ENCODE measurements around the gene MC2R. TPM values are rescaled to one million over a fixed set of nuclear protein-coding genes. Genes with fewer than 3 reads are reported as not detected.
"Not testable (repeated sequence)": the region's sequence is repeated elsewhere in the genome, so short reads cannot be mapped to it uniquely, and the experiment has no call there.

Gene MC2R
- total RNA-seq, 1 donor, result under 0.01 TPM

GRCh38 chr18:13878857-13879256, 36.5 kb downstream of the MC2R start:
- Histone ChIP-seq H3K9me3 (ENCODE audit: low read depth, low read length) (no peaks in the 10 kb centered on the region), H3K27me3 (ENCODE audit: insufficient read depth, low read length) (no peaks in the 10 kb centered on the region), H3K4me1 (ENCODE audit: insufficient read depth, low read length) (no peaks in the 10 kb centered on the region)

GRCh38 chr18:13877157-13877556, 38.2 kb downstream of the MC2R start:
- H3K4me3 ChIP-seq (ENCODE audit: low read length), result no peak overlapping the region
- peaks cover 2% of the 10 kb centered on the region for H3K27me3 ChIP-seq (ENCODE audit: insufficient read depth, low read length)
- H3K9me3 ChIP-seq (ENCODE audit: low read depth, low read length), result no peaks in the 10 kb centered on the region
- no peaks in the 10 kb centered on the region for H3K4me1 ChIP-seq (ENCODE audit: insufficient read depth, low read length)

More at GRCh38 chr18:13878857-13879256, 36.5 kb downstream of the MC2R start:
- H3K4me3 ChIP-seq (ENCODE audit: low read length), result no peak overlapping the region

GRCh38 chr18:13874558-13874957, 40.8 kb downstream of the MC2R start:
- Histone ChIP-seq H3K9me3 (ENCODE audit: low read depth, low read length) (no peaks in the 10 kb centered on the region), H3K4me3 (ENCODE audit: low read length) (no peak overlapping the region), H3K4me1 (ENCODE audit: insufficient read depth, low read length) (no peaks in the 10 kb centered on the region), H3K27me3 (ENCODE audit: insufficient read depth, low read length) (peaks cover 8% of the 10 kb centered on the region)

- no peaks in the 10 kb centered on the region for H3K4me1 ChIP-seq (ENCODE audit: insufficient read depth, low read length)
- no peak overlapping the region for H3K4me3 ChIP-seq (ENCODE audit: low read length)
- H3K27me3 ChIP-seq (ENCODE audit: insufficient read depth, low read length), result peaks cover 18% of the 10 kb centered on the region
- no peaks in the 10 kb centered on the region for H3K9me3 ChIP-seq (ENCODE audit: low read depth, low read length)
These were observed 42.4 kb downstream of the MC2R start for GRCh38 chr18:13872932-13873331.

- Histone ChIP-seq H3K4me3 (ENCODE audit: low read length) (no peak overlapping the region), H3K9me3 (ENCODE audit: low read depth, low read length) (no peaks in the 10 kb centered on the region), H3K4me1 (ENCODE audit: insufficient read depth, low read length) (no peaks in the 10 kb centered on the region), H3K27me3 (ENCODE audit: insufficient read depth, low read length) (peaks cover 22% of the 10 kb centered on the region)
These were observed 43.0 kb downstream of the MC2R start for GRCh38 chr18:13872373-13872772.

- no peaks in the 10 kb centered on the region for H3K9me3 ChIP-seq (ENCODE audit: low read depth, low read length)
- no peaks in the 10 kb centered on the region for H3K4me1 ChIP-seq (ENCODE audit: insufficient read depth, low read length)
- no peak overlapping the region for H3K4me3 ChIP-seq (ENCODE audit: low read length)
- peaks cover 22% of the 10 kb centered on the region for H3K27me3 ChIP-seq (ENCODE audit: insufficient read depth, low read length)
These were observed 43.6 kb downstream of the MC2R start for GRCh38 chr18:13871701-13872100.

GRCh38 chr18:13868501-13869271, 46.6 kb downstream of the MC2R start:
- no peaks in the 10 kb centered on the region for H3K9me3 ChIP-seq (ENCODE audit: low read depth, low read length)
- H3K4me1 ChIP-seq (ENCODE audit: insufficient read depth, low read length), result no peaks in the 10 kb centered on the region
- H3K4me3 ChIP-seq (ENCODE audit: low read length), result no peak overlapping the region

GRCh38 chr18:13862898-13863297, 52.4 kb downstream of the MC2R start:
- not testable (repeated sequence) for H3K27me3 ChIP-seq (ENCODE audit: insufficient read depth, low read length); H3K9me3 ChIP-seq (ENCODE audit: low read depth, low read length); H3K4me1 ChIP-seq (ENCODE audit: insufficient read depth, low read length); H3K4me3 ChIP-seq (ENCODE audit: low read length)

More at GRCh38 chr18:13868501-13869271, 46.6 kb downstream of the MC2R start:
- H3K27me3 ChIP-seq (ENCODE audit: insufficient read depth, low read length), result peaks cover 22% of the 10 kb centered on the region

- H3K4me3 ChIP-seq (ENCODE audit: low read length), result no peak overlapping the region
- H3K9me3 ChIP-seq (ENCODE audit: low read depth, low read length), result peaks cover 5% of the 10 kb centered on the region
- H3K4me1 ChIP-seq (ENCODE audit: insufficient read depth, low read length), result no peaks in the 10 kb centered on the region
- no peaks in the 10 kb centered on the region for H3K27me3 ChIP-seq (ENCODE audit: insufficient read depth, low read length)
These were observed 65.5 kb downstream of the MC2R start for GRCh38 chr18:13849791-13850190.

- Histone ChIP-seq H3K4me1 (ENCODE audit: insufficient read depth, low read length) (no peaks in the 10 kb centered on the region), H3K4me3 (ENCODE audit: low read length) (no peak overlapping the region), H3K27me3 (ENCODE audit: insufficient read depth, low read length) (peaks cover 2% of the 10 kb centered on the region), H3K9me3 (ENCODE audit: low read depth, low read length) (no peaks in the 10 kb centered on the region)
These were observed 78.8 kb downstream of the MC2R start for GRCh38 chr18:13836559-13836958.

- Histone ChIP-seq H3K27me3 (ENCODE audit: insufficient read depth, low read length) (peaks cover 2% of the 10 kb centered on the region), H3K4me1 (ENCODE audit: insufficient read depth, low read length) (no peaks in the 10 kb centered on the region), H3K9me3 (ENCODE audit: low read depth, low read length) (no peaks in the 10 kb centered on the region), H3K4me3 (ENCODE audit: low read length) (no peak overlapping the region)
These were observed 80.1 kb downstream of the MC2R start for GRCh38 chr18:13835202-13835601.

GRCh38 chr18:13834496-13835015, 80.8 kb downstream of the MC2R start:
- Histone ChIP-seq H3K4me3 (ENCODE audit: low read length) (no peak overlapping the region), H3K4me1 (ENCODE audit: insufficient read depth, low read length) (no peaks in the 10 kb centered on the region), H3K27me3 (ENCODE audit: insufficient read depth, low read length) (peaks cover 2% of the 10 kb centered on the region), H3K9me3 (ENCODE audit: low read depth, low read length) (no peaks in the 10 kb centered on the region)

Other genes starting within 250 kb of the MC2R start
- gene FAM210A, start 189.0 kb downstream of the MC2R start, total RNA-seq, result 8.6 TPM
- gene RNMT, start 188.9 kb downstream of the MC2R start, total RNA-seq, result 108 TPM
- gene MC5R, start 91.4 kb downstream of the MC2R start, total RNA-seq, result not detected
- 6.9 TPM for gene ZNF519, start 216.9 kb upstream of the MC2R start, total RNA-seq